HEK293T (cell line): Measurements from ENCODE around the gene CPA4.

Experiments used
- ARNT ChIP-seq: fragments of 450-650 bp; IDR thresholded peaks from 2 replicates; pipeline ENCODE4 v1.6.1; 2017; ENCODE audit warnings: mild to moderate bottlenecking
- BHLHE40 ChIP-seq: fragments of 450-650 bp; IDR thresholded peaks from 2 replicates; pipeline ENCODE4 v1.6.1; 2016; ENCODE audit warnings: mild to moderate bottlenecking, moderate library complexity, borderline replicate concordance
- ELF4 ChIP-seq: fragments of 450-650 bp; IDR thresholded peaks from 2 replicates; pipeline ENCODE4 v1.6.1; 2017; ENCODE audit warnings: antibody characterized with exemption
- FOXA1 ChIP-seq: fragments of 450-650 bp; IDR thresholded peaks from 2 replicates; pipeline ENCODE4 v1.6.1; 2016; ENCODE audit warnings: mild to moderate bottlenecking
- FOXK2 ChIP-seq: fragments of 450-650 bp; IDR thresholded peaks from 2 replicates; pipeline ENCODE4 v1.6.1; 2016; ENCODE audit warnings: mild to moderate bottlenecking
- FOXM1 ChIP-seq: fragments of 450-650 bp; IDR thresholded peaks from 2 replicates; pipeline ENCODE4 v1.6.1; 2017; ENCODE audit warnings: mild to moderate bottlenecking, borderline replicate concordance
- PKNOX1 ChIP-seq: fragments of 450-650 bp; IDR thresholded peaks from 2 replicates; pipeline ENCODE4 v1.6.1; 2016
- SP1 ChIP-seq: fragments of 450-650 bp; IDR thresholded peaks from 2 replicates; pipeline ENCODE4 v1.6.1; 2017
- TARDBP ChIP-seq: fragments of 450-650 bp; IDR thresholded peaks from 2 replicates; pipeline ENCODE4 v1.6.1; 2016
- ZNF384 ChIP-seq: fragments of 450-650 bp; IDR thresholded peaks from 2 replicates; pipeline ENCODE4 v1.6.1; 2016

GRCh38 chr7:130364451-130364850, 71.5 kb downstream of the CPA4 start:
- no peak for TF ChIP-seq ELF4
- no peak for TF ChIP-seq ARNT
- no peak for TF ChIP-seq BHLHE40
- no peak for TF ChIP-seq FOXK2
- no peak for TF ChIP-seq TARDBP
- TF ChIP-seq FOXA1 = no peak
- TF ChIP-seq SP1 = no peak
- TF ChIP-seq ZNF384 = no peak
- TF ChIP-seq PKNOX1 = no peak
- TF ChIP-seq FOXM1 = no peak
